ENCODE data around the gene GPR152.

DNA sequence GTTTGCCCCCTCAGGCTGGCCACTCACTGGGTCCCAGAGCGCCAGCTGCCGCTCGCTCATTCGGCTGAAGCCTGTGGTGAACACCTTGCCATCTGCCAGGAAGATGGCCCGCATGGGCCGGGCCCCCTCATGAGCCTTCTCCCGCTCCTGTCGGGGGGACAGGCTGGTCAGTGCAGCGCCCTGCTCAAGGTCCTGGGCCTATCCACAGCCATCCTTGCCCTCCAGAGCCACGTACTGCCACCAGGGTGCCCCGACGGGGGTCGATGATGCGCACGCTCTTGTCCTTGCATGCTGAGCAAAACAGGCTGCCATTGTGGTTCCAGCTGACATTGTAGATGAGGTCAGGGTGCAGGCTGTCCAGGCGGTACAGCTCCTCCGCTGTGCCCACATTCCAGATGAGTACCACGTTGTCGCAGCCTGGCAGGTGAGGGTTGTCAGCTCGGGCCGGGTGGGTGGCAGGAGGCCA, 11.4 kb downstream of the GPR152 start:
- no peak for TF ChIP-seq EP300 (IDR thresholded peaks at IDR 0.05)
- no peak for TF ChIP-seq POLR2A (IDR thresholded peaks at IDR 0.05)
- TF ChIP-seq, protein P1, sequence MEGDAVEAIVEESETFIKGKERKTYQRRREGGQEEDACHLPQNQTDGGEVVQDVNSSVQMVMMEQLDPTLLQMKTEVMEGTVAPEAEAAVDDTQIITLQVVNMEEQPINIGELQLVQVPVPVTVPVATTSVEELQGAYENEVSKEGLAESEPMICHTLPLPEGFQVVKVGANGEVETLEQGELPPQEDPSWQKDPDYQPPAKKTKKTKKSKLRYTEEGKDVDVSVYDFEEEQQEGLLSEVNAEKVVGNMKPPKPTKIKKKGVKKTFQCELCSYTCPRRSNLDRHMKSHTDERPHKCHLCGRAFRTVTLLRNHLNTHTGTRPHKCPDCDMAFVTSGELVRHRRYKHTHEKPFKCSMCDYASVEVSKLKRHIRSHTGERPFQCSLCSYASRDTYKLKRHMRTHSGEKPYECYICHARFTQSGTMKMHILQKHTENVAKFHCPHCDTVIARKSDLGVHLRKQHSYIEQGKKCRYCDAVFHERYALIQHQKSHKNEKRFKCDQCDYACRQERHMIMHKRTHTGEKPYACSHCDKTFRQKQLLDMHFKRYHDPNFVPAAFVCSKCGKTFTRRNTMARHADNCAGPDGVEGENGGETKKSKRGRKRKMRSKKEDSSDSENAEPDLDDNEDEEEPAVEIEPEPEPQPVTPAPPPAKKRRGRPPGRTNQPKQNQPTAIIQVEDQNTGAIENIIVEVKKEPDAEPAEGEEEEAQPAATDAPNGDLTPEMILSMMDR (IDR thresholded peaks at IDR 0.05): no peak
- TF ChIP-seq POLR2AphosphoS5 (IDR thresholded peaks at IDR 0.05): no peak
